GM12865 (cell line): ENCODE measurements around the gene RPS6KL1.

ENCODE experiments used
- DNase-seq: peaks from one replicate; pipeline ENCODE4 v3.0.0; 2010; ENCODE audit warnings: low read depth
- H3K4me3 ChIP-seq: 2 replicates; pipeline ENCODE4 v1.5.1; 2011; ENCODE audit warnings: mild to moderate bottlenecking, low read depth, low read length, control low read depth
- TF ChIP-seq, protein P1 (sequence below): IDR thresholded peaks from 2 replicates; pipeline ENCODE4 v1.5.1; 2011; ENCODE audit warnings: low read length, control low read depth, low read depth, inconsistent platforms; ENCODE audit not compliant: insufficient read depth; ENCODE audit errors: missing control alignments

RPS6KL1 gene

DNA sequence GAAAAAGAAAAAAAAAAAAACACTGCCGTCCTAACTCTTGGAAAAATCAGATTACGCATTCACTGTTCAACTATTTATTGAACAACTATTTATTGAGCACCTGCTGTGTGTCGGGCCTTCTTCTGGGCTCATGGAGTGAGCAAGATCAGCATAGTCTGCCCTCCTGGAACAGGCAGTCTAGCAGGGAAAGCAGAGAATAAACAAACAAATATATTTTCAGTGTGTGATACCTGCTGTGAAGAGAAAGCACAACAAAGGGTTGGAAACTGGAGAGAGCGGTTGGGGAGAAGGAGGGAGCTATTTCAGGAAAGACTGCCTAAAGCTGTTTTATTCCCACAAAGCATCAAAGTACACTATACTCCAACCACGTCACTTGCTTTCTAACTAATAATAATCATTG lies 57.9 kb downstream of the RPS6KL1 start:
- DNase-seq, result no peak
- TF ChIP-seq, protein P1, sequence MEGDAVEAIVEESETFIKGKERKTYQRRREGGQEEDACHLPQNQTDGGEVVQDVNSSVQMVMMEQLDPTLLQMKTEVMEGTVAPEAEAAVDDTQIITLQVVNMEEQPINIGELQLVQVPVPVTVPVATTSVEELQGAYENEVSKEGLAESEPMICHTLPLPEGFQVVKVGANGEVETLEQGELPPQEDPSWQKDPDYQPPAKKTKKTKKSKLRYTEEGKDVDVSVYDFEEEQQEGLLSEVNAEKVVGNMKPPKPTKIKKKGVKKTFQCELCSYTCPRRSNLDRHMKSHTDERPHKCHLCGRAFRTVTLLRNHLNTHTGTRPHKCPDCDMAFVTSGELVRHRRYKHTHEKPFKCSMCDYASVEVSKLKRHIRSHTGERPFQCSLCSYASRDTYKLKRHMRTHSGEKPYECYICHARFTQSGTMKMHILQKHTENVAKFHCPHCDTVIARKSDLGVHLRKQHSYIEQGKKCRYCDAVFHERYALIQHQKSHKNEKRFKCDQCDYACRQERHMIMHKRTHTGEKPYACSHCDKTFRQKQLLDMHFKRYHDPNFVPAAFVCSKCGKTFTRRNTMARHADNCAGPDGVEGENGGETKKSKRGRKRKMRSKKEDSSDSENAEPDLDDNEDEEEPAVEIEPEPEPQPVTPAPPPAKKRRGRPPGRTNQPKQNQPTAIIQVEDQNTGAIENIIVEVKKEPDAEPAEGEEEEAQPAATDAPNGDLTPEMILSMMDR, result no peak
- H3K4me3 ChIP-seq, result no peak overlapping the region

DNA sequence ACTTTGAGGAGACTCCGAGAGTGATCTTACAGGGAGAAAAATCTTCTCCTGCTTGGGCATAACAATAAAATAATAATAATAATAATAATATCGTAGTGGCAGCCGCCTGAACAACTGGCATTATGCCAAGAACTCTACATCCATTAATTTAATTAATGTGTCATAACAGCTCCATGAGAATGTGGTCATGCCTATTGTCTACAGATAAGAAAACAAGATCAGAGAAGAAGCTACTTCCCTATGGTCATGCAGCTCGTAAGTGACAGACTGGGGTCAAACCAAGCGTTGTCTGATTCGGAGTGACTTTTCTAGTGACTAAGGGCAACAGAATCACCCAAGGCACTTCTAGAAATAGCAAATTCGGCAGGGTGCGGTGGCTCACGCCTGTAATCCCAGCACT lies 58.9 kb downstream of the RPS6KL1 start:
- H3K4me3 ChIP-seq, result no peak overlapping the region
- TF ChIP-seq, protein P1, result no peak
- no peak for DNase-seq

DNA sequence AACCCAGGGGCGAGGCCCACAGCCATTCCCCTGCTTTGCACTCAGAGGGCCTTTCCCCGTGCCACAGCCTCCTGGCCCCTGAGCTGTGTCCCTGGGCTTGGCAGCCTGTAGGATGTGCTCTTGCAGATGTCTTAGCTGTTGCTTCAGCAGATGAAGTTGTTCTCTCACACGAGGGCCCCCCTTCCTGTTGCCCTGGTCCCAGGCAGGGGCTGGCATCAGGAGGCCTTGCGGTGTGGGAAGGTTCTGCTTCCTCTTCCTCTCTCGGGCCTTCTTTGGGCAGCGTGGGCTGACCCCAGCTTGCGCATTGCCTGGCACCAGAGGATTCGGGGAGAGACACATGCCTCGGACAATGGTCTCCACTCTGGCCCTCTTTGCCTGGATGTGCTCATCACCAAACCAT lies 59.8 kb downstream of the RPS6KL1 start:
- no peak for DNase-seq
- TF ChIP-seq, protein P1, result no peak
- no peak overlapping the region for H3K4me3 ChIP-seq

DNA sequence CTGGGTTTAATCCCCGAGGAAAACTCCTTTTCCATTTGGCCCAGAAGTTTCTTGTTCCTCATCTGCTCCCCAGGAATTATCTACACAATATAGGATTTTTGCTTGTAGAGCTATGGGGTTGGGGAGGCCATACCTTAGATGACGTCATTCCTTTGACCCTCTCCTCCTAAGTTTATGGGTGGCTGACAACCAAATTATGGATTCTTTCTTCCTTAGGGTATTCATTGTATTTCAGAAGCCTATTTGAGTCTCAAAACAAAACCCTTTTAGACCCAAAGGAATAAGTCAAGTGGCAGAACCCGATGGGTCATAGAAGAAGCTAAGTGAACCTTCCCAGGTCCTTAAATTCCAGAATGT lies 61.3 kb downstream of the RPS6KL1 start:
- no peak for DNase-seq
- H3K4me3 ChIP-seq, result no peak overlapping the region
- TF ChIP-seq, protein P1, result no peak

DNA sequence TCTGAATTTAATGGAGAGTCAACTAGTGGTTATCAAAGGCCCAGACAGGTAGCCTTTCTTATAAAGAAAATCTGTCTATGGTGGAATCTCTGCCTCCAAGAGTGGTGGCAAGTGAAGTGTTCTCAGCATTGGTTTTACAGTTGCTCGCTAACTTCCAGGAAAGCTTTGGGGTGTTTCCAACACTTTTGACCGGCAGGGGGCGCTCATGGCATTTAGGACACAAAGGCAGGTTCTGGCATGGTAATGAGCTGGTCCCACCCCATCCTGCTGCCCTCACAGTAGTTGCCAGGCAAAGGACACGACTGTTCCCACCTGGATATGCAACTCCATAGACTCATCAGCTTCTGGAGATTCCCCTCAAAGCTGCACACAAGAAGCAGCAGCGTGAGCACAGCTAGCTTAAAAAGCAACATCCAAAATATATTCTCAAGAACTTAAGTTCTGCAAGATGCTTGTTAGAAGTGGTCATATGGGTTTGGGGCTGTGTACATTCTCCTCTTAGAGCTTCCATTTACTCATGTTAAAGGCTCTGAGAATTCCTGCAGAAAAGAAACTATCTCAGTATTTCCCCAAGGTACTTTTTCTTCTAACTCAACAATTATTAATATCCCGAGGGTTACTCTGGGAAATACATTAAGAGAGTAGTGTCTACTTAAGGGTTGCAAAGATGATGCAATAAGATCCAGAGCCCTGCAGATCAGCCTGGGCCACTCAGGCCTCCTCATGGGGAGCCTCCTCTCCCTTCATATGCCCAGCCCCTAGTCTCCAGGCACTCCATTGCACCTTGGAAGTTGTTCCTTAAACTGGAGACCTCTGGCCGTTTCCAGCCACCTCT lies 61.9 kb downstream of the RPS6KL1 start:
- TF ChIP-seq, protein P1, result peak; percentile 85
- H3K4me3 ChIP-seq, result no peak overlapping the region
- DNase-seq, result peak; percentile 90

DNA sequence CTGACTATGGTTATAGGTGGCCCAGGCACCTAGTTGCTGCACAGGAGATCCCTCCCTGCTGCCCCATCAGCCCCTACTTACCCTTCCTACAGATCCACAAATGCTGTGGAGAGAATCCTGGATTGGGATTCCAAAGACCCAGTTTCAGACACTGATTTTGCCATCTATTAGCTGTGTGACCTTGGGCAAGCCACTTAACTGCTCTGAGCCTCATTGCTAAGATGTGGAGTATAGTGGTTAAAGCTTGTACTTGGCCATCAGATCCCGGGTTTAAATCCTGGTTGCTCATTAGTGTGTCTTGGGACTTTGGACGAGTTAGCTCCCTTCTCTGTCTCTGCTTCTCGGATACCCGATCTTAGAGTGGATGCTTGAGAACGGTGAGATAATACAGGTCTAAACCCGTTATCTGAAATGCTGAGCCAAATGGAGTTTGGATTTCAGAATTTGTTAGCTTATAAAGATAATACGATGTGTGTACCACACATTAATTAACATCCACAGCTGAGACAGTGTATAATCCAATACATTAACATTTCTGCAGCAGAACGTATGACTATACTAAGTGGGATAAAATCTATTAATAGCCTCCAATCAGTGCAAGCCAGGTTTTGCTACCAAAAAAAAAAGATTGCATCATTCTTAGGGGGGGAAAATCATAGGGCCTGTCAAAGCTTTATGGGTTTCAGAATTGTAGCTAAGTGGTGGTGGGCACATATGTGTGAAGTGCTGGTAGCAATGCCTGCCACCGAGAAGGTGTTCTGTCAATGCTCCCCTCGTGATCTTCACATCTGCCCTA lies 63.1 kb downstream of the RPS6KL1 start:
- H3K4me3 ChIP-seq, result no peak overlapping the region
- TF ChIP-seq, protein P1, result no peak
- DNase-seq, result no peak

DNA sequence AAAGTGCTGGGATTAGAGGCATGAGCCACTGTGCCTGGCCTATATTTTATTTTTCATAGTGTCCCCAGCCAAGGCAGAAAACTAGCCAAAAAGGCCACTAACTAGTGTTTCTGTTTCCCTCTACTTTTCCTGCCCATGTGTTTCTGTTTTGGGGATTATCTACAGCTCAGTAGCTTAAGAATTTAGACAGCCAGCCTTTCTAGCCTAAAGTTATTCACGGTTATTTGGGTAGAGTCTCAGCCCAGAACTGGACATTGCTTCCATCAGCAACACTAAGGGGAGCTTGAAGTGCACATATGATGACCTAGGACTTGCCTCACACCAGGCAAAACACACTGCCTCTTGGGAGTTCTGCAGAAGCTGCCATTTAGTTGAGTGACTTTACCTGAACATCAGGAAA lies 65.0 kb downstream of the RPS6KL1 start:
- TF ChIP-seq, protein P1, result no peak
- no peak for DNase-seq
- no peak overlapping the region for H3K4me3 ChIP-seq
